ENCODE data around the gene MPG. TPM values are rescaled to one million over a fixed set of nuclear protein-coding genes. Genes with fewer than 3 reads are reported as not detected.
A peak's percentile ranks its signal among the peaks of the same experiment; 100 is the strongest.

Gene MPG
- total RNA-seq, 5 donors from 2014 or later (not counting 1 experiment from before 2014, with no cell fraction given), result 18.3 to 48.2 (median 38.7) TPM

GRCh38 chr16:78444-79150, 572 bp downstream of the MPG start:
- peak; percentile 18 to 24 (median 22) for ATAC-seq (replicated peaks in 1 of 4)
- peaks cover 19 to 42% of the 10 kb centered on the region in 2 experiments for H3K4me1 ChIP-seq (ENCODE audit: control insufficient read depth in 1 of 2, extremely low read depth in 1 of 2, insufficient read depth in 2 of 2, low read length in 2 of 2)
- H3K9me3 Mint-ChIP-seq, result no peaks in the 10 kb centered on the region
- no peak overlapping the region for H3K27ac ChIP-seq (ENCODE audit: low read length)
- peaks cover 6 to 8% of the 10 kb centered on the region in 2 donors for H3K36me3 ChIP-seq (ENCODE audit: control insufficient read depth in 2 of 2, extremely low read depth in 1 of 2, insufficient read depth in 1 of 2, low read length in 1 of 2)
- WGBS (ENCODE audit: insufficient coverage), result 14% methylated on average over 34 of the region's 36 CpGs
- H3K27me3 Mint-ChIP-seq, result peaks cover 0 to 9% of the 10 kb centered on the region in 2 donors
- no peaks in the 10 kb centered on the region for H3K36me3 Mint-ChIP-seq
- peak overlapping the region; percentile 55 to 88 for H3K4me3 ChIP-seq (ENCODE audit: control insufficient read depth in 1 of 2, extremely low read depth in 1 of 2, low read length in 1 of 2)
- H3K27me3 ChIP-seq (replicated peaks in 1 of 2; ENCODE audit: control insufficient read depth in 2 of 2, extremely low read depth in 1 of 2, insufficient read depth in 2 of 2, low read length in 1 of 2), result peaks cover 0 to 21% of the 10 kb centered on the region in 2 experiments
- H3K4me3 Mint-ChIP-seq, result peak overlapping the region; percentile 83 to 87 (median 84)
- CTCF ChIA-PET, result no interaction called here
- peak overlapping the region; percentile 82 to 91 for H3K27ac Mint-ChIP-seq
- H3K4me1 Mint-ChIP-seq, result peaks cover 27 to 43% (median 32%) of the 10 kb centered on the region in 3 donors
- POLR2A ChIA-PET, result interaction anchor here in 1 of 2 donors (0.6 kb wide), 1 partner anchor 61 kb away, joined by 5 read pairs; no protein-coding TSS in a partner anchor
- peak in 1 of 35 experiments; percentile 40 for DNase-seq
- no peaks in the 10 kb centered on the region for H3K9me3 ChIP-seq

GRCh38 chr16:79151-80054, 1.4 kb downstream of the MPG start:
- DNase-seq (no peak), ATAC-seq (replicated peaks in 1 of 4) (no peak)
- peak overlapping the region; percentile 82 to 91 for H3K27ac Mint-ChIP-seq
- no peaks in the 10 kb centered on the region for H3K9me3 ChIP-seq
- peak overlapping the region in 1 of 2 donors; percentile 88 for H3K4me3 ChIP-seq (ENCODE audit: control insufficient read depth in 1 of 2, extremely low read depth in 1 of 2, low read length in 1 of 2)
- no peaks in the 10 kb centered on the region for H3K9me3 Mint-ChIP-seq
- ChIA-PET POLR2A (no interaction called here), CTCF (no interaction called here)
- H3K4me1 Mint-ChIP-seq, result peaks cover 35 to 51% (median 40%) of the 10 kb centered on the region in 3 donors
- WGBS (ENCODE audit: insufficient coverage), result 83% methylated on average over 29 of the region's 32 CpGs
- H3K36me3 ChIP-seq (ENCODE audit: control insufficient read depth in 2 of 2, extremely low read depth in 1 of 2, insufficient read depth in 1 of 2, low read length in 1 of 2), result peaks cover 6 to 8% of the 10 kb centered on the region in 2 donors
- peak overlapping the region; percentile 83 to 87 (median 84) for H3K4me3 Mint-ChIP-seq
- no peak overlapping the region for H3K27ac ChIP-seq (ENCODE audit: low read length)
- peaks cover 24 to 50% of the 10 kb centered on the region in 2 experiments for H3K4me1 ChIP-seq (ENCODE audit: control insufficient read depth in 1 of 2, extremely low read depth in 1 of 2, insufficient read depth in 2 of 2, low read length in 2 of 2)
- no peaks in the 10 kb centered on the region for H3K36me3 Mint-ChIP-seq
- peaks cover 0 to 13% of the 10 kb centered on the region in 2 experiments for H3K27me3 ChIP-seq (replicated peaks in 1 of 2; ENCODE audit: control insufficient read depth in 2 of 2, extremely low read depth in 1 of 2, insufficient read depth in 2 of 2, low read length in 1 of 2)
- H3K27me3 Mint-ChIP-seq, result peaks cover 0 to 4% of the 10 kb centered on the region in 2 donors

- no peak for DNase-seq
- H3K4me1 Mint-ChIP-seq, result peaks cover 27 to 48% (median 33%) of the 10 kb centered on the region in 3 donors
- no peaks in the 10 kb centered on the region for H3K9me3 ChIP-seq
- ATAC-seq (replicated peaks in 1 of 4), result no peak
- H3K27me3 ChIP-seq (replicated peaks in 1 of 2; ENCODE audit: control insufficient read depth in 2 of 2, extremely low read depth in 1 of 2, insufficient read depth in 2 of 2, low read length in 1 of 2), result no peaks in the 10 kb centered on the region
- peak overlapping the region in 1 of 3 donors; percentile 11 for H3K4me3 Mint-ChIP-seq
- peaks cover 12 to 40% of the 10 kb centered on the region in 2 experiments for H3K4me1 ChIP-seq (ENCODE audit: control insufficient read depth in 1 of 2, extremely low read depth in 1 of 2, insufficient read depth in 2 of 2, low read length in 2 of 2)
- H3K27me3 Mint-ChIP-seq, result no peaks in the 10 kb centered on the region
- WGBS (ENCODE audit: insufficient coverage), result 96% methylated on average over 27 of the region's 31 CpGs
- ChIA-PET CTCF (no interaction called here), POLR2A (no interaction called here)
- H3K9me3 Mint-ChIP-seq, result no peaks in the 10 kb centered on the region
- H3K27ac ChIP-seq (ENCODE audit: low read length), result no peak overlapping the region
- peaks cover 8 to 23% of the 10 kb centered on the region in 2 donors for H3K36me3 ChIP-seq (ENCODE audit: control insufficient read depth in 2 of 2, extremely low read depth in 1 of 2, insufficient read depth in 1 of 2, low read length in 1 of 2)
- peaks cover 4% of the 10 kb centered on the region for H3K36me3 Mint-ChIP-seq
- no peak overlapping the region for H3K4me3 ChIP-seq (ENCODE audit: control insufficient read depth in 1 of 2, extremely low read depth in 1 of 2, low read length in 1 of 2)
- no peak overlapping the region for H3K27ac Mint-ChIP-seq
Observed at GRCh38 chr16:83060-83603, 5.1 kb downstream of the MPG start.

GRCh38 chr16:83781-84615, 6.0 kb downstream of the MPG start:
- ChIA-PET POLR2A (no interaction called here), CTCF (no interaction called here)
- Mint-ChIP-seq H3K36me3 (peaks cover 4% of the 10 kb centered on the region), H3K27me3 (no peaks in the 10 kb centered on the region), H3K9me3 (no peaks in the 10 kb centered on the region), H3K27ac (peak overlapping the region; percentile 90), H3K4me3 (peak overlapping the region in 2 of 3 donors; percentile 11 to 13), H3K4me1 (peaks cover 21 to 42% (median 27%) of the 10 kb centered on the region in 3 donors)
- Histone ChIP-seq H3K4me1 (ENCODE audit: control insufficient read depth in 1 of 2, extremely low read depth in 1 of 2, insufficient read depth in 2 of 2, low read length in 2 of 2) (peaks cover 8 to 34% of the 10 kb centered on the region in 2 experiments), H3K36me3 (ENCODE audit: control insufficient read depth in 2 of 2, extremely low read depth in 1 of 2, insufficient read depth in 1 of 2, low read length in 1 of 2) (peaks cover 12 to 31% of the 10 kb centered on the region in 2 donors), H3K27me3 (replicated peaks in 1 of 2; ENCODE audit: control insufficient read depth in 2 of 2, extremely low read depth in 1 of 2, insufficient read depth in 2 of 2, low read length in 1 of 2) (no peaks in the 10 kb centered on the region), H3K27ac (ENCODE audit: low read length) (peak overlapping the region; percentile 32), H3K9me3 (no peaks in the 10 kb centered on the region), H3K4me3 (ENCODE audit: control insufficient read depth in 1 of 2, extremely low read depth in 1 of 2, low read length in 1 of 2) (no peak overlapping the region)
- ATAC-seq (replicated peaks in 1 of 4), result peak in 2 of 4 experiments; percentile 23 to 33
- WGBS (ENCODE audit: insufficient coverage), result 62% methylated on average over 21 of the region's 21 CpGs
- DNase-seq, result no peak

GRCh38 chr16:84718-85406, 6.8 kb downstream of the MPG start:
- WGBS (ENCODE audit: insufficient coverage), result 35% methylated on average over 5 of the region's 7 CpGs
- peak overlapping the region; percentile 32 for H3K27ac ChIP-seq (ENCODE audit: low read length)

More at GRCh38 chr16:84718-85406, 6.8 kb downstream of the MPG start:
- peaks cover 12 to 35% of the 10 kb centered on the region in 2 donors for H3K36me3 ChIP-seq (ENCODE audit: control insufficient read depth in 2 of 2, extremely low read depth in 1 of 2, insufficient read depth in 1 of 2, low read length in 1 of 2)
- peaks cover 7 to 30% of the 10 kb centered on the region in 2 experiments for H3K4me1 ChIP-seq (ENCODE audit: control insufficient read depth in 1 of 2, extremely low read depth in 1 of 2, insufficient read depth in 2 of 2, low read length in 2 of 2)
- H3K9me3 Mint-ChIP-seq, result no peaks in the 10 kb centered on the region
- H3K27me3 ChIP-seq (replicated peaks in 1 of 2; ENCODE audit: control insufficient read depth in 2 of 2, extremely low read depth in 1 of 2, insufficient read depth in 2 of 2, low read length in 1 of 2), result no peaks in the 10 kb centered on the region
- ChIA-PET CTCF (no interaction called here), POLR2A (no interaction called here)
- H3K36me3 Mint-ChIP-seq, result peaks cover 4% of the 10 kb centered on the region
- no peak overlapping the region for H3K4me3 Mint-ChIP-seq
- H3K9me3 ChIP-seq, result no peaks in the 10 kb centered on the region
- H3K4me1 Mint-ChIP-seq, result peaks cover 18 to 34% (median 25%) of the 10 kb centered on the region in 3 donors
- H3K4me3 ChIP-seq (ENCODE audit: control insufficient read depth in 1 of 2, extremely low read depth in 1 of 2, low read length in 1 of 2), result no peak overlapping the region
- ATAC-seq (replicated peaks in 1 of 4) (peak; percentile 58 to 75 (median 65)), DNase-seq (peak in 8 of 35 experiments; percentile 5 to 31 (median 19))
- H3K27ac Mint-ChIP-seq, result peak overlapping the region; percentile 84 to 90
- H3K27me3 Mint-ChIP-seq, result no peaks in the 10 kb centered on the region
